ENCODE results near the gene DPYSL4.

Gene DPYSL4

DNA sequence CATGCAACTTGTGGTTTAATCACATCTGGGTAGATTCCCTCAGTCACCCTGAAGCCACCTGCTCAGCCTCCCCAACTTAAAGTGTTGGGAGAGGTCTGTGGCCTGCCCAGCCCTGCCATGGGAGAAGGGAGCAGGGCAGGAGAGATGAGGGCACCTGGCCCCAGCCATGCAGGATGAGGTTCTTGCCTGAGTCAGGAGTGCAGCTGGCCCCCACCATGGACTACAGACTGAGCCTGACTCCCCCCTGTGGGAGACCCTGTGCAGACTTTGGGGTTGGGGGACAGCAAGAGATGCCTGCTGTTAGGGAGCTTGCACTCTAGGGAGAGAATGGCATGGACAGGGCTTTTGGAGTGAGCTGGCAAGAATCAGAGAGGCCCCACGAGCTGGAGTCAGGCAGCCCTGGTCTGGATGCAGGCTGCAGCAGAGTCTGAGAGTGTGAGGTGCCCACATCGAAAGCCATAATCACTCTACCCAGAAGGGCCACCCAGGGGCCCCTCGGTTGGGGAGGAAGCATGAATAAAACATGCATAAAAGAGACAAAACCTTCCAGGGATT, 34.7 kb upstream of the DPYSL4 start:
- no peaks in the 10 kb centered on the region for H3K4me1 ChIP-seq (ENCODE audit: control insufficient read depth in 1 of 2, insufficient read depth in 1 of 2, low read depth in 1 of 2, low read length in 1 of 2)
- no peaks in the 10 kb centered on the region for H3K36me3 ChIP-seq
- TF ChIP-seq, protein P1, sequence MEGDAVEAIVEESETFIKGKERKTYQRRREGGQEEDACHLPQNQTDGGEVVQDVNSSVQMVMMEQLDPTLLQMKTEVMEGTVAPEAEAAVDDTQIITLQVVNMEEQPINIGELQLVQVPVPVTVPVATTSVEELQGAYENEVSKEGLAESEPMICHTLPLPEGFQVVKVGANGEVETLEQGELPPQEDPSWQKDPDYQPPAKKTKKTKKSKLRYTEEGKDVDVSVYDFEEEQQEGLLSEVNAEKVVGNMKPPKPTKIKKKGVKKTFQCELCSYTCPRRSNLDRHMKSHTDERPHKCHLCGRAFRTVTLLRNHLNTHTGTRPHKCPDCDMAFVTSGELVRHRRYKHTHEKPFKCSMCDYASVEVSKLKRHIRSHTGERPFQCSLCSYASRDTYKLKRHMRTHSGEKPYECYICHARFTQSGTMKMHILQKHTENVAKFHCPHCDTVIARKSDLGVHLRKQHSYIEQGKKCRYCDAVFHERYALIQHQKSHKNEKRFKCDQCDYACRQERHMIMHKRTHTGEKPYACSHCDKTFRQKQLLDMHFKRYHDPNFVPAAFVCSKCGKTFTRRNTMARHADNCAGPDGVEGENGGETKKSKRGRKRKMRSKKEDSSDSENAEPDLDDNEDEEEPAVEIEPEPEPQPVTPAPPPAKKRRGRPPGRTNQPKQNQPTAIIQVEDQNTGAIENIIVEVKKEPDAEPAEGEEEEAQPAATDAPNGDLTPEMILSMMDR (IDR thresholded peaks at IDR 0.05) = no peak
- H3K4me3 ChIP-seq (ENCODE audit: low read depth in 1 of 2, low read length in 1 of 2) = no peak overlapping the region
- H3K27ac ChIP-seq = no peak overlapping the region
- no peaks in the 10 kb centered on the region for H3K9me3 ChIP-seq
- no peaks in the 10 kb centered on the region for H3K27me3 ChIP-seq

DNA sequence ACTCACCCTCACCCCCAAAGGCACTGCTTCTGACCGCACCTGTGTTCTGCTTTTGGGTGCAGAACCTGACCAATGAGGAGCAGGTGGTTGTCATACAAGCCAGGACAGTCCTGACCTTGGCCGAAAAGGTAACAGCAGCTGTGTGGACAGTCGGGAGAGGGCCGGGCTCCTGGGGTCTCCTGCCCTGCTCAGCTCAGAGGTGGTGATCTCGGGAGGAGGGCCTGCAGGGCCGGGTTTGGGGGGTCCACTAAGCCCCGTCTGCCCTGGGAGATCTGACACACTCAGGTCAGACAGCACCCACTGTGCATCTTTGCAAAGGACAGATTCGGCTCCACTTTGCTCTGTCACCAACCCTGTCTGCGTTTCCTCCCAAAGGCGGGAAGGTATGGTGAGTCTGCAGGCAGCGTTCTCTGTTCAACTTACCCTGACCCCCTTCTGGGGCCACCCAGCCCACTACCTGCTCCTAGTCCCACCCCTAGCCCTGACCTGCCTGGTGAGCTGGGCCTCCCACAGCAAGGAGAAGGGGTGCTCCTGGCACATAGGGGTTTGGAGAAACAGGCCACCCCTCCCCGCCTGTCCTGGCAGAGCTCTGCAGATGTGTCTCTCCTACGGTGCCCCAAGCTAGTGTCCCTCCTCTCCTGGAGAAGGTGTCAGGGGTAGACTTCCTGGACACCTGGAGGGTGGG, 33.7 kb upstream of the DPYSL4 start:
- Histone ChIP-seq H3K27me3 (no peaks in the 10 kb centered on the region), H3K4me3 (ENCODE audit: low read depth in 1 of 2, low read length in 1 of 2) (no peak overlapping the region), H3K27ac (no peak overlapping the region), H3K36me3 (no peaks in the 10 kb centered on the region), H3K9me3 (no peaks in the 10 kb centered on the region), H3K4me1 (ENCODE audit: control insufficient read depth in 1 of 2, insufficient read depth in 1 of 2, low read depth in 1 of 2, low read length in 1 of 2) (no peaks in the 10 kb centered on the region)
- TF ChIP-seq, protein P1 (IDR thresholded peaks at IDR 0.05) = no peak

DNA sequence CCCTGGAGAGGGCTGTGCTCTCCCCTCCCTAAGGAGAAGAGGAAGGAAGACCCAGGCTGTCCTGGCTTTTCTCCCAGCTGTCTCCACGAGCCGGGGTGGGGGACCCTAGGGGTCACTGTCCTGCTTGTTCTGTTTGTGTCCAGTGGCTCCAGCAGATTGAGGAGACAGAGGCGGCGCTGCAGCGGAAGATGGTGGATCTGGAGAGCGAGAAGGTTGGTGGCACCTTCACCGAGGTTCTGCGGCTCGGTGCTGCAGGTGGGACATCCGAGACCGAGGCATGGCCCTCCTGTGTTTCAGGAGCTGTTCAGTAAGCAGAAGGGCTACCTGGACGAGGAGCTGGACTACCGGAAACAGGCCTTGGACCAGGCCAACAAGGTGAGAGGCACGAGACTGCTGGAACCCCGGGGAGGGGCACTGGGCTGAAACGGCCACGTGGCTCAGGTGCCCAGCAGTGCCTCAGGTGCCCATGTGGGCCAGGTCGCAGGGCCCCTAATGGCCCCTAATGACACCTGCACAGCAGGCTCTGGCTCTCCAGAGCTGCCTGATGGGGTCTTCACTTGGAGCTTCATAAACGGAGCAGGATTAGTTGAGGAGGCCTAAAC, 33.0 kb upstream of the DPYSL4 start:
- Histone ChIP-seq H3K4me1 (ENCODE audit: control insufficient read depth in 1 of 2, insufficient read depth in 1 of 2, low read depth in 1 of 2, low read length in 1 of 2) (no peaks in the 10 kb centered on the region), H3K9me3 (no peaks in the 10 kb centered on the region), H3K27ac (no peak overlapping the region), H3K36me3 (no peaks in the 10 kb centered on the region), H3K27me3 (no peaks in the 10 kb centered on the region), H3K4me3 (ENCODE audit: low read depth in 1 of 2, low read length in 1 of 2) (no peak overlapping the region)
- TF ChIP-seq, protein P1 (IDR thresholded peaks at IDR 0.05) = no peak

DNA sequence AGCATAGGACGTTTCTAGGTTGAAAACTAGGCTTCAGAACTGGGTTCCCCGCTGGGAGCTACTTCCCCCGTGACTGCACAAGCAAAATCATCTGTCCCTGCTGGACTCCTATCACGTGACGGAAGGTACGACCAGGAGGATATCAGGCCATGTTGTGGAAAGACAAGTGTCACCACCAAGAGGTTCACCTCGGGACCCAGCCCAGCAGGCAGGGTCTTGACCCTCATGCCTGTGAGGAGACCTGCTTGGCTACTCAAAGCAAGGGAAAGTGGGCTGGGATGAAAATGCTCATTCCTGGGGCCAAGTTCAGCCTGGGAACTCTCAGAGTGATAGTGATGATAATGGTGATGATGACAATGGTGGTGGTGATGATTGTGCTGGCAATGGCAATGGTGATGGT, 32.3 kb upstream of the DPYSL4 start:
- Histone ChIP-seq H3K27me3 (no peaks in the 10 kb centered on the region), H3K9me3 (no peaks in the 10 kb centered on the region), H3K4me3 (ENCODE audit: low read depth in 1 of 2, low read length in 1 of 2) (no peak overlapping the region), H3K4me1 (ENCODE audit: control insufficient read depth in 1 of 2, insufficient read depth in 1 of 2, low read depth in 1 of 2, low read length in 1 of 2) (no peaks in the 10 kb centered on the region), H3K27ac (no peak overlapping the region), H3K36me3 (no peaks in the 10 kb centered on the region)
- TF ChIP-seq, protein P1 (IDR thresholded peaks at IDR 0.05) = no peak

DNA sequence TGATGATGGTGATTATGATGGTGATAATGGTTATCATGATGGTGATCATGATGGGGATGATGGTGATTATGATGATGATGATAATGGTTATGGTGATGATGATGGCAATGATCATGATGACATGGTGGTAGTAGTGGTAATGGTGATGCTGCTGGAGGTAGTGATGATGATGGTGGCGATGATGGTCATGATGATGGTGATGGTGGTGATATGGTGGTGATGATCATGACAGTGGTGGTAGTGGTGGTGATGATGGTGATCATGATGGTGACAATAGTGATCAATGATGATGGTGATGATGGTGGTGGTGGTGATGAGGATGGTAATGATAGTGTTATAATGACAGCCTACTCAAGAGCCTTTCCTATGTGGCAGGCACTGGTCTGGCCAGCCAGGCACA, 31.8 kb upstream of the DPYSL4 start:
- Histone ChIP-seq H3K36me3 (no peaks in the 10 kb centered on the region), H3K4me1 (ENCODE audit: control insufficient read depth in 1 of 2, insufficient read depth in 1 of 2, low read depth in 1 of 2, low read length in 1 of 2) (no peaks in the 10 kb centered on the region), H3K4me3 (ENCODE audit: low read depth in 1 of 2, low read length in 1 of 2) (no peak overlapping the region), H3K9me3 (no peaks in the 10 kb centered on the region), H3K27ac (no peak overlapping the region), H3K27me3 (no peaks in the 10 kb centered on the region)
- TF ChIP-seq, protein P1 (IDR thresholded peaks at IDR 0.05) = no peak

Data from neutrophil (primary cell).